Astrocyte (in vitro differentiated cells and primary cell): ENCODE measurements around the gene KRT76. TPM values are rescaled to one million over a fixed set of nuclear protein-coding genes. Genes with fewer than 3 reads are reported as not detected.

ENCODE experiments used
- DNase-seq: peaks from one replicate; pipeline ENCODE4 v3.0.0-alpha.2; 2010; ENCODE audit warnings: low read depth
- FAIRE-seq: peaks from 2 replicates; lab custom pipeline; 2011; peaks lifted over from hg19 to GRCh38; lab: Jason Lieb, UNC
- H2AFZ ChIP-seq: 2 replicates; pipeline ENCODE4 v1.6.0; 2012; ENCODE audit warnings: low read depth, low read length, inconsistent platforms
- H3K27ac ChIP-seq: 2 replicates; pipeline ENCODE4 v1.5.1; 2011; ENCODE audit warnings: low read depth, low read length, inconsistent platforms
- H3K27me3 ChIP-seq: 2 replicates; pipeline ENCODE4 v1.6.0; 2011; ENCODE audit warnings: low read length, inconsistent platforms; ENCODE audit not compliant: insufficient read depth
- H3K36me3 ChIP-seq: 2 replicates; pipeline ENCODE4 v1.5.1; 2011; ENCODE audit warnings: low read length, inconsistent platforms; ENCODE audit not compliant: insufficient read depth
- H3K4me1 ChIP-seq: 2 replicates; pipeline ENCODE4 v1.5.1; 2011; ENCODE audit warnings: low read length, inconsistent platforms; ENCODE audit not compliant: insufficient read depth
- H3K4me2 ChIP-seq: 2 replicates; pipeline ENCODE4 v1.6.0; 2012; ENCODE audit warnings: low read length, inconsistent platforms
- H3K4me3 ChIP-seq: 2 replicates; pipeline ENCODE4 v1.5.1; 2011; ENCODE audit warnings: low read depth, mild to moderate bottlenecking, low read length, inconsistent platforms; ENCODE audit not compliant: insufficient read depth
- H3K79me2 ChIP-seq: 2 replicates; pipeline ENCODE4 v1.6.0; 2012; ENCODE audit warnings: mild to moderate bottlenecking, low read length, inconsistent platforms; ENCODE audit not compliant: insufficient read depth
- H3K9ac ChIP-seq: 2 replicates; pipeline ENCODE4 v1.6.0; 2012; ENCODE audit warnings: mild to moderate bottlenecking, low read length, inconsistent platforms
- H3K9me3 ChIP-seq: 2 replicates; pipeline ENCODE4 v1.5.1; 2012; ENCODE audit warnings: low read depth, mild to moderate bottlenecking, low read length, inconsistent platforms; ENCODE audit not compliant: insufficient read depth
- H4K20me1 ChIP-seq: 2 replicates; pipeline ENCODE4 v1.6.0; 2012; ENCODE audit warnings: low read length, inconsistent platforms; ENCODE audit not compliant: insufficient read depth
- H3K27ac Mint-ChIP-seq: one replicate; pipeline ENCODE4 v1.8.0; 2021; ENCODE audit warnings: mild to moderate bottlenecking, mixed read lengths; ENCODE audit not compliant: unreplicated experiment
- H3K27me3 Mint-ChIP-seq: one replicate; pipeline ENCODE4 v1.8.0; 2021; ENCODE audit warnings: low read depth, mixed read lengths; ENCODE audit not compliant: unreplicated experiment
- H3K36me3 Mint-ChIP-seq: one replicate; pipeline ENCODE4 v1.8.0; 2021; ENCODE audit warnings: low read depth, mixed read lengths; ENCODE audit not compliant: unreplicated experiment
- H3K4me1 Mint-ChIP-seq: one replicate; pipeline ENCODE4 v1.8.0; 2021; ENCODE audit warnings: low read depth, mixed read lengths; ENCODE audit not compliant: unreplicated experiment
- H3K4me3 Mint-ChIP-seq: one replicate; pipeline ENCODE4 v1.8.0; 2021; ENCODE audit warnings: mild to moderate bottlenecking, moderate library complexity, mixed read lengths; ENCODE audit not compliant: unreplicated experiment
- H3K9me3 Mint-ChIP-seq: one replicate; pipeline ENCODE4 v1.8.0; 2021; ENCODE audit warnings: mild to moderate bottlenecking, mixed read lengths; ENCODE audit not compliant: unreplicated experiment
- EZH2 ChIP-seq: IDR thresholded peaks from 2 replicates; pipeline ENCODE4 v1.6.1; 2012; ENCODE audit warnings: mild to moderate bottlenecking, low read length, inconsistent platforms; ENCODE audit not compliant: insufficient read depth
- total RNA-seq: library from RNA; stranded (reverse); gene quantifications from 2 replicates; pipeline ENCODE4 v1.2.1, GENCODE V29; 2021
- TF ChIP-seq, protein P1 (sequence below): IDR thresholded peaks from 2 replicates; pipeline ENCODE4 v1.5.1; 2011; ENCODE audit warnings: low read depth, mild to moderate bottlenecking, inconsistent platforms, low read length, moderate library complexity; ENCODE audit not compliant: insufficient read depth

KRT76 gene
- total RNA-seq, 1 donor from 2014 or later = not detected

- Histone ChIP-seq H3K4me1 (no peaks in the 10 kb centered on the region), H3K27me3 (peaks cover 28% of the 10 kb centered on the region), H3K36me3 (no peaks in the 10 kb centered on the region), H3K9ac (no peak overlapping the region), H3K9me3 (no peaks in the 10 kb centered on the region), H2AFZ (no peak overlapping the region), H4K20me1 (no peaks in the 10 kb centered on the region), H3K79me2 (no peaks in the 10 kb centered on the region), H3K4me2 (no peak overlapping the region), H3K27ac (no peak overlapping the region), H3K4me3 (no peak overlapping the region)
- H3K9me3 Mint-ChIP-seq = peaks cover 3% of the 10 kb centered on the region
- H3K4me3 Mint-ChIP-seq = no peak overlapping the region
- H3K36me3 Mint-ChIP-seq = no peaks in the 10 kb centered on the region
- no peak for DNase-seq
- no peak for FAIRE-seq
- no peaks in the 10 kb centered on the region for H3K4me1 Mint-ChIP-seq
- H3K27me3 Mint-ChIP-seq = peaks cover 89% of the 10 kb centered on the region
- TF ChIP-seq, protein P1, sequence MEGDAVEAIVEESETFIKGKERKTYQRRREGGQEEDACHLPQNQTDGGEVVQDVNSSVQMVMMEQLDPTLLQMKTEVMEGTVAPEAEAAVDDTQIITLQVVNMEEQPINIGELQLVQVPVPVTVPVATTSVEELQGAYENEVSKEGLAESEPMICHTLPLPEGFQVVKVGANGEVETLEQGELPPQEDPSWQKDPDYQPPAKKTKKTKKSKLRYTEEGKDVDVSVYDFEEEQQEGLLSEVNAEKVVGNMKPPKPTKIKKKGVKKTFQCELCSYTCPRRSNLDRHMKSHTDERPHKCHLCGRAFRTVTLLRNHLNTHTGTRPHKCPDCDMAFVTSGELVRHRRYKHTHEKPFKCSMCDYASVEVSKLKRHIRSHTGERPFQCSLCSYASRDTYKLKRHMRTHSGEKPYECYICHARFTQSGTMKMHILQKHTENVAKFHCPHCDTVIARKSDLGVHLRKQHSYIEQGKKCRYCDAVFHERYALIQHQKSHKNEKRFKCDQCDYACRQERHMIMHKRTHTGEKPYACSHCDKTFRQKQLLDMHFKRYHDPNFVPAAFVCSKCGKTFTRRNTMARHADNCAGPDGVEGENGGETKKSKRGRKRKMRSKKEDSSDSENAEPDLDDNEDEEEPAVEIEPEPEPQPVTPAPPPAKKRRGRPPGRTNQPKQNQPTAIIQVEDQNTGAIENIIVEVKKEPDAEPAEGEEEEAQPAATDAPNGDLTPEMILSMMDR = no peak
- TF ChIP-seq EZH2 = no peak
- H3K27ac Mint-ChIP-seq = no peak overlapping the region
Measured at GRCh38 chr12:52748578-52748977, 28.6 kb downstream of the KRT76 start.

DNA sequence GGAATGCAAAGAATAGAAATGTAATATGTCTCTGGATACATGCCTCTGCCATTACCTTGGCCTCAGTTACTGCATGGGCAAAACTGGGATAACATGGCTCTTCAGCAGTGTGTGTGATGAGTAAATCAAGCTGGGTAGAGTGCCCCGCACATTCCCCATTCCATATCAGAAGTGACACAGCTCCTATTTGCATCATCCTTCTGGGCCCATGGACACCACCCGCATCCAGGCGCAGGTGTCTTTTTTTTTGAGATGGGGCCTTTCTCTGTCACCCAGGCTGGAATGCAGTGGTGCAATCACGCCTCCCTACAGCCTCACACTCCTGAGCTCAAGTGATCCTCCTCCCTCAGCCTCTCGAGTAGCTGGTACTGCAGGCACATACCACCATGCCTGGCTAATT lies 31.6 kb downstream of the KRT76 start:
- H3K27me3 ChIP-seq = peaks cover 16% of the 10 kb centered on the region
- no peak overlapping the region for H3K9ac ChIP-seq
- DNase-seq (no peak), FAIRE-seq (no peak)
- no peak overlapping the region for H3K4me3 ChIP-seq
- no peak overlapping the region for H2AFZ ChIP-seq
- no peaks in the 10 kb centered on the region for H4K20me1 ChIP-seq
- Mint-ChIP-seq H3K4me1 (no peaks in the 10 kb centered on the region), H3K9me3 (no peaks in the 10 kb centered on the region), H3K27me3 (peaks cover 85% of the 10 kb centered on the region), H3K27ac (no peak overlapping the region), H3K36me3 (no peaks in the 10 kb centered on the region), H3K4me3 (no peak overlapping the region)
- H3K4me1 ChIP-seq = no peaks in the 10 kb centered on the region
- no peaks in the 10 kb centered on the region for H3K36me3 ChIP-seq
- no peaks in the 10 kb centered on the region for H3K9me3 ChIP-seq
- H3K27ac ChIP-seq = no peak overlapping the region
- no peak overlapping the region for H3K4me2 ChIP-seq
- TF ChIP-seq, protein P1 = no peak
- TF ChIP-seq EZH2 = no peak
- no peaks in the 10 kb centered on the region for H3K79me2 ChIP-seq

GRCh38 chr12:52744493-52745156 lies 32.5 kb downstream of the KRT76 start:
- Histone ChIP-seq H4K20me1 (no peaks in the 10 kb centered on the region), H3K4me1 (no peaks in the 10 kb centered on the region), H3K9me3 (no peaks in the 10 kb centered on the region), H3K27me3 (peaks cover 12% of the 10 kb centered on the region), H3K4me2 (no peak overlapping the region), H2AFZ (no peak overlapping the region), H3K27ac (no peak overlapping the region), H3K4me3 (no peak overlapping the region), H3K79me2 (no peaks in the 10 kb centered on the region), H3K9ac (no peak overlapping the region), H3K36me3 (no peaks in the 10 kb centered on the region)
- Mint-ChIP-seq H3K27me3 (peaks cover 91% of the 10 kb centered on the region), H3K4me3 (no peak overlapping the region), H3K4me1 (no peaks in the 10 kb centered on the region), H3K27ac (no peak overlapping the region), H3K9me3 (no peaks in the 10 kb centered on the region), H3K36me3 (no peaks in the 10 kb centered on the region)
- no peak for DNase-seq
- FAIRE-seq = no peak
- TF ChIP-seq EZH2 = no peak
- TF ChIP-seq, protein P1 = no peak
